Forelimb muscle (tissue), 1 donor: ENCODE data around the gene AGAP1. TPM values are rescaled to one million over a fixed set of nuclear protein-coding genes. Genes with fewer than 3 reads are reported as not detected.

Experiments used
- DNase-seq: peaks from one replicate; pipeline ENCODE4 v3.0.0-alpha.2; 2013; ENCODE audit warnings: low read depth
- polyA plus RNA-seq: library from polyadenylated mRNA; unstranded; fragments of 120-200 nt; gene quantifications from one replicate; pipeline ENCODE4 v1.2.1, GENCODE V29; 2013; ENCODE audit not compliant: insufficient read length

Gene AGAP1
- polyA plus RNA-seq, 1 donor = 25.9 TPM

DNA sequence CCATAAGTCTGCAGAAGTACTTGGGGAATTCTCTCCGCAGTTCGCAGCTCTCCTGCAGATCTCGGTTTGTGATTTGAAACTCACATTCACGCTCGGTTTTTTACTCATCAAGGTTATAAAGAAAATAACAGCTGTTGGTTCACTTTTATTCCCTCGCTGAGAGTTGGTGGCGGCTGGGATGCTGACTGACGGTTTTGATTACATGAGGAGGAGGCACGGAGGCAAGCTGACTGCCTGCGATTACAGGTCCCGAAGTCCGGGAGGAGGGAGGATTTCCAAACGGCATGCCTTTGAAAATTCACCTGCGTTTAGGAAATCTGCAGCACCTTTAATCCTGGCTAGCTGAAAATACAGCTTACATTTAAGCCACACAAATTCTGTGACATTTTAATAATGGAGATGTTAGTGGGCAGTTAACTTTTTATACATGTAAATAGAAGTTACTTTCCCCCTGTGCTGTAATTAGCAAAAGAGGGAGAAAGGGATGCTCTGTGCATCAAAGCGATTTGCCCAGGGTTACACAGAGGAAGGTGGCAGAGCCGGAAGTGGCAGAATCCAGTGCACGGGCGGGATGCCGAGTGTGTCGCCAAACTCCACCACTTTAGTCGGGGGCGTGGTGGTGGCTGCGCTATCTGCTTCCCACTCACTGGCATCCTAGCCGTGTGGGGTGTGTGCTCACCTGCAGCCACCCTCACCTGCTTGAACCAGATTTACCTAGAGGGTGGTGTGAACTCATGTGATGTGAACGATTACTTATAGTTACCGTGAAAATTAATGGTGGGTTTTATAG, 14.7 kb downstream of the AGAP1 start:
- DNase-seq = no peak

GRCh38 chr2:235510318-235510717, 16.5 kb downstream of the AGAP1 start:
- DNase-seq = no peak

- no peak for DNase-seq
Measured at GRCh38 chr2:235511187-235511661, 17.4 kb downstream of the AGAP1 start.

GRCh38 chr2:235511751-235512698, 18.2 kb downstream of the AGAP1 start:
- DNase-seq = no peak

DNA sequence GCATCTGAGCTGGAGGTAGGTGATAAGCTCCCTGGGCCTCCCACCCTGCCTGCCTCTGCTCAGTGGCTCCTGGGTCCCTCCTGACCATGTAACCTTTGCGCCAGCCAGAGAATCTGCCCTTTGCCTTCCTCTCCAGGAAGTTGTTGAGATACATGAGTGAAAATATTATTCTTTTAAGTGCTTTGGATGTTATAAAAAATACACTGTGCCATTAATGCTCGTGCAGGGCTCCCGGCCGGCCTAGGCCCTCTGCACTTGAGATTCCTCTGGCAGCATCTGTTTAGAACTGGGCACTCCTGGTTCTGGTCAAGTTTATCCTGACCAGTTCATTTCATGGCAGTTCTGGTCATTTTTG, 18.8 kb downstream of the AGAP1 start:
- DNase-seq = no peak

GRCh38 chr2:235513984-235514626, 20.3 kb downstream of the AGAP1 start:
- no peak for DNase-seq

DNA sequence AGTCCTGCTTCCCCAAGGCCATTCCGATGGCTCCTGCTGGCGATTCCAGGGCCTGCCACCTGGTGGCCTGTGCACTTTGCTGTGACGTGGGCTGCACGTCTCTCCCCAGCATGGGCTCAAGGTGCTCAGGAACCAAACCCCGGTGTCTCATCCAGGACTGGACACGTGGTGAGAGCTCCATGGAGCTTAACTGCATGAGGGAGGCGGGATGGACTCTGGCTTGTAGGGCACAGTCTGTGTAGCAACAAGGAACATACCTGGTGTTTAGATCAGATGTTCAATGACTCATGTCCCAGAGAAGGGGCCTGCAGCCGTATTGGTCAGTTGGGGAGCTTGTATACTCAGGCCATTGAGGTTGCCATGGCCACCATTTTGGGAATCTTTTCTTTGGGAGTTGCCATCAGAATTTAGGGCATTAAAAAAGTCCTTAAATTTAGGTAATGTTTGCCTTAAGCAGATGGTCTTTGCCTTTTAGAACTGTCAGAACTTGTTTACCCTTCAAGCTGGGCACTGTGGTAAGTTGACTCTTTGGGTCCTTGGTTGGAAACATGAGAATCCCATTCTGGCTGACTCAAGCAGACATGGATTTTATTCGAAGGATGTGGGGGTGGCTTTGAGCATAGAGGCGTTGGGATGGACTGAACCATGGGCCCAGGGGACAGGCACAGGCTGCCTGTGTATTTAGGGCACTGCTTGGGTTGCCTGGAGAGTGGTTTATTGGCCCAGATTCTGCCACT, 21.0 kb downstream of the AGAP1 start:
- DNase-seq = no peak

GRCh38 chr2:235515364-235515742, 21.5 kb downstream of the AGAP1 start:
- DNase-seq = no peak

DNA sequence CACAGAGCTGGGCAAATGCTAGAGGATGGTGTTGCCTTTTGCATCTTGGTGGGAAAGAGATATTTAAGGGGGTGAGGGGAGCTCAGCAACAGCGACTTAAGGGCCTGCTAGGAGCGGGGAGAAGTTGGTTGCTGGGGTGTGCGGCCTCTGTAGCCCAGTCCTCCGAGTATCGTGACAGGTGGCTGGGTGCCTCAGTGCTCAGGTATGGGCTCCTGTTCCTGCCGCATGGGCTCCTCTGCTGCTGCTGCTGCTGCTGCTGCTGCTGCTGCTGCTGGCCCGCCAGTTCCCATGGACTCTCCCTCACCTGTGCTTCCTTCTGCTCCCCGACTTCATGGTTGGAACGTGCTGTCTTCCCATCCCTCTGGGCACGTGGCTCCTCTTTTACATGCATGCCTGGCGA, 22.0 kb downstream of the AGAP1 start:
- DNase-seq = no peak

DNA sequence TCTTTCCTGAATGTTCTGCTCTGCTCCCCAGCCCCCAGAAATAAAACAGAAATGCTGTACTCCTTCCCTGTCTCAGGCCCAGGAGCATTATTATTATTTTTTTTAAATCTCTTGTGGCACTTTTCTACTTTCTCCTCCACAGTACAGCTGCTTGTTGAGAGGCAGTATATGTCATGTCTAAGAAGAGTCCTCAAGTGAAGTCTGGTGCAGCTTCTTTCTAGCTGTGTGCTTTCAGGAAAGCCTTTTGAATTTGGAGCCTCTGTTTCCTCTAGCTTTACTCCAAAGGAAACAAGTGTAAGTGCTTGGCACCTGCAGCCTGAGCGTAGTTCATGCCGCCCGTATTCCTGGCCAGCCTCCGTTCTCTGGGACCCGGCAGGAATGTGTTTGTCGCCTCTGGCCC, 22.4 kb downstream of the AGAP1 start:
- DNase-seq = no peak

DNA sequence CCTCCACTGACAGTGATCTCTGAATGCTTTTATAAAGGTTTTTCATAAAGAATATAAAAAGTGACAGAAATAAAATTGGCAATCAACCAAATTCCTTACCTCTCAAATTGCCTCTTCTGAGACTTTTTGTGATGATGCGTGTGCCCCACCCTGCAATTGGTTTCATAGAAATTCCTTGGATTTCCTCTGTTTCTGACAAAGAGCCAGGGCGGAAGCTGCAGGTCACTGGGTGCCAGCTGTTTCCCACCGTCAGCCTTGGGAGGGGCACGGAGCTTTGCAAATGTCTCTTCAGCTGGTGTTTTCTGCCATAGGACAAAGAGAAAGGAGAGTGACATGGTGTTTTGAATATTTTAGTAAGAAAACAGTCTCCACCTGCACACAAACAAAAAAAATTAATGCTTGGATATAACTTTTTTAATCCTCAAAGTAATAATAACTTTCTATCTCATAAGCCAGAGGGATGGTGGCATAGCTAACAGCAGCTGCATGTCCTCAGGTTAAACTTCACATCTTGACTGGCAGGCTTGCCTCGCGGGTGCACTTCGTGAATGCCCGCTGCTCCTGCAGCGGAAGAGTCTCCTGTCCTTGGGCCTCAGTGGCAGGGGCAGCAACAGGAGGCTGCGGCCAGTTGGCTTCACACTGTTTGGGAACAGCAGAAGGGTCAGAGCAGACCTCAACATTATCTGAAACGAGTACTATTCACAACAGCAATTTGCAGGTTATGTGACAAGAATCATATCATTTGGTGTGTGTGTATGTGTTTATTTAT, 24.7 kb downstream of the AGAP1 start:
- no peak for DNase-seq

- no peak for DNase-seq
Measured at GRCh38 chr2:235520787-235521186, 26.9 kb downstream of the AGAP1 start.

DNA sequence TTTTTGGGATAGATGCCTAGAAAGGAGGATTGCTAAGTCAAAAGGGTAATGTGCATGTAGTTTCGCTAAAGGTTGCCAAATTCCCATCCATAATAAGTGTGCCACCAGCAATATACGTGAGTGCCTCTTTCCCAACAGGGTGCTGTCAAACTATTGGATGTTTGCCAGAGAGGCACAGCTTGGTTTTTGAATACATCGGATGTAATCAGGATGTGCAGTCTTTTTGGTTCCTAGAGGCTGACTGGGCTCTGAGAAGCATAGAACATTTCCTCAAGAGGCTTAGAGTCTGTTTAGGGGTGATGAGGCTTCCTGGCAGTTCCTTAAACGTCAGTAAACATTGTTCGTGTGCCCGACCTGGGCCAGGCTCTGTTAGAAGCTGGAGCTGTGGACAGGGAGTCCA, 28.0 kb downstream of the AGAP1 start:
- DNase-seq = no peak

GRCh38 chr2:235523021-235523420, 29.2 kb downstream of the AGAP1 start:
- DNase-seq = no peak

DNA sequence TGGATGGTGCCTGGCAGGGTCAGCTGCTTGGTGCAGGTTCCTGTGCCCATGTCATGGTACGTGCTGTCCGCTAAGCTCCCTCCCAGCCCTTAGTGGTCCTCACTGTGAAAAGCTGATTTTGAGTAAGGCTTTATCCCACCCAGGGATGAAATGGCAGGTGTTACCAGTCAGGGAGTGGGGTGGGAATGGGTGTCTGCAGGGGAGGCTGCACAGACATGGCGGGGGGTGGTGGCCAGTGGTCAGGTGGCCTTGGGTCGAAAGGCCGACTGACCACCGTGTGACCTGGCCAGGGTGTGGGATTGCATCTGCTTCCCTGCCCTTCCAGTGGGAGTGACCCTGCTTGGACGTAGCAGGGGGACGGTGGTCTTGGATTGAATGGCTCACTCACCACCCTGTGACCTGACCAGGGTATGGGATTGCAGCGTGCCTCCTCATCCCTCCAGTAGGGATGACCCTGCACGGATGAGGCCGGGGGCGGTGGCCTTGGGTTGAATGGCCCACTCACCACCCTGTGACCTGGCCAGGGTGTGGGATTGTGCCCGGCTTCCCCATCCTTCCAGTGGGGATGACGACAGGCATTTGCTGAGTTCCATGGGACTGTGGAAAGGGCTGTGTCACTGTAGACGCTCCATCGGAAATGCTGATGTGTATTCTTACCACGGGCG, 29.8 kb downstream of the AGAP1 start:
- no peak for DNase-seq

- DNase-seq = no peak
Measured at GRCh38 chr2:235526166-235526565, 32.3 kb downstream of the AGAP1 start.

DNA sequence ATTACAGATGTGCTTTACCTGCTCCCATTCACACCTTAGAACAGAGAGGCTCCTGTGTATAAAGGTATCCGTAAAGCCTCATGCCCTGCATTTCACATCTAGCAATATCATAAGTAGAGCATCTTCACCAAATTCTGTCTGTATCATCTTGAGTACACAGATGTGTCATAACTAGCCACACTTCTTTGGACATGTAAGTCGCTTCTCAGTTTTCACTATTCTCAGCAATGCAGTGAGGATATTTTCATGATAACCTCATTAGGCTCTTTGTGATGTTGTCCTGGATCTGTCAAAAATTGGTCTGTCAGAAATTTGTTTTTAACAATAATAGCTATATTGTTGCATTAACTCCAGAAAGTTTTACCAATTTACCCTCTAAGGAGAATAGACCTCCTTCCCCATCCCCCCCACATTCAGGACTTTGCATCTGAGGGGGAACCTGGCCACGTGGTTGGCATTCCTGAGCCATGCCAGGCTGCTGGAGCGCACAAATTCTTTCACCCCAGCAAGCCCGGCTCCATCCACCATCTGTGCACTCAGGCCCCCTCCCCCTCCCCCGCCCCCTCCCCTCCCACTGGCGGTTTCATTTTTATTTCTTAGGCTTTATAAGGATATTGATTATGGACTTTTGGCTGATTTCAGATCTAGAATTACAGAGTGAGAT, 34.1 kb downstream of the AGAP1 start:
- no peak for DNase-seq

- DNase-seq = no peak
Measured at GRCh38 chr2:235529621-235530020, 35.8 kb downstream of the AGAP1 start.

GRCh38 chr2:235530735-235531134, 36.9 kb downstream of the AGAP1 start:
- DNase-seq = no peak

DNA sequence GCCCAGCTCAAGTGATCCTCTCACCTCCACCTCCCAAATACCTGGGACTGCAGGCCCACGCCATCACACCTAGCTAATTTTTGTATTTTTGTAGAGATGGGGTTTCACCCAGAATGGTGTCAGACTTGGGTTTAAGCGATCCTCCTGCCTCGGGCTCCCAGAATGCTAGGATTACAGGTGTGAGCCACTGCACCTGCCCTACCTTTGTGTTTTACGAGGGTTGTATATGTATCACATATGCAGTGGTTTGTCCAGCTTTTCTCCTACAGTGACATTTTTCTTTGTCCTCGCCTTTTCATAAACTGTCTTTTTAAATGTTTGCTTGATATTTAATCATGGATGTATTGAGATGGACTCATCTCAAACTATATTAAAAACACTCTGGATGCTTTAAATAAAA, 38.5 kb downstream of the AGAP1 start:
- no peak for DNase-seq
